Right atrium auricular region (tissue), 2 donors: ENCODE results near the gene CHRNB1. TPM values are rescaled to one million over a fixed set of nuclear protein-coding genes. Genes with fewer than 3 reads are reported as not detected.

ENCODE experiments used
- DNase-seq: peaks from one replicate; pipeline ENCODE4 v3.0.0-alpha.2; 2019; ENCODE audit warnings: low spot score
- H3K27ac ChIP-seq, 2 donors: fragments of 200-600 bp; sonication (generic); 1 replicate in 1 of 2; 2 replicates in 1 of 2; pipeline ENCODE4 v1.5.1; 2016 to 2019
- H3K27me3 ChIP-seq, 2 donors: fragments of 200-600 bp; sonication (generic); one replicate each; pipeline versions ENCODE4 v1.5.1 to v1.6.0; 2017 to 2019
- H3K36me3 ChIP-seq: fragments of 200-600 bp; sonication (generic); one replicate; pipeline ENCODE4 v1.5.1; 2016
- H3K4me1 ChIP-seq, 2 donors: fragments of 200-600 bp; sonication (generic); one replicate each; pipeline versions ENCODE4 v1.5.1 to v1.6.0; 2017 to 2019
- H3K4me3 ChIP-seq, 2 donors: fragments of 200-600 bp; sonication (generic); 1 replicate in 1 of 2; 2 replicates in 1 of 2; pipeline ENCODE4 v1.5.1; 2017 to 2019; ENCODE audit warnings: mild to moderate bottlenecking in 1 of 2, moderate library complexity in 1 of 2
- H3K9me3 ChIP-seq, 2 donors: fragments of 200-600 bp; sonication (generic); one replicate each; pipeline ENCODE4 v1.5.1; 2019
- CTCF ChIP-seq, 2 donors: fragments of 200-600 bp; sonication (generic); IDR thresholded peaks; one replicate each; pipeline ENCODE4 v1.5.1; 2019; ENCODE audit warnings: antibody characterized with exemption in 2 of 2
- total RNA-seq, 2 donors: library from RNA; depleted of rRNA; stranded (reverse); fragments of >200 nt; gene quantifications; one replicate each; pipeline ENCODE4 v1.1.0, GENCODE V29; 2016

CHRNB1 gene
- total RNA-seq, 2 donors from 2014 or later: 15.8 to 19.0 TPM

- no peaks in the 10 kb centered on the region for H3K27me3 ChIP-seq
- TF ChIP-seq CTCF (IDR thresholded peaks at IDR 0.05): no peak
- peaks cover 9% of the 10 kb centered on the region for H3K36me3 ChIP-seq
- DNase-seq: no peak
- H3K27ac ChIP-seq: no peak overlapping the region
- H3K9me3 ChIP-seq: no peaks in the 10 kb centered on the region
- no peaks in the 10 kb centered on the region for H3K4me1 ChIP-seq
- no peak overlapping the region for H3K4me3 ChIP-seq
Measured at GRCh38 chr17:7418472-7419152, 26.2 kb upstream of the CHRNB1 start.

GRCh38 chr17:7419819-7420610, 24.8 kb upstream of the CHRNB1 start, which contains the start of gene SPEM1:
Gene SPEM1 (plus strand): TSS chr17:7420324. CDS start chr17:7420385, 61 bp downstream.
- Histone ChIP-seq H3K27me3 (no peaks in the 10 kb centered on the region), H3K27ac (no peak within 1 kb of the TSS), H3K4me3 (no peak within 1 kb of the TSS), H3K4me1 (no peaks in the 10 kb centered on the region), H3K36me3 (peaks cover 9% of the 10 kb centered on the region), H3K9me3 (no peaks in the 10 kb centered on the region)
- no peak for TF ChIP-seq CTCF (IDR thresholded peaks at IDR 0.05)
- DNase-seq: no peak

GRCh38 chr17:7421186-7421585, 23.7 kb upstream of the CHRNB1 start:
- Histone ChIP-seq H3K36me3 (no peaks in the 10 kb centered on the region), H3K4me3 (no peak overlapping the region), H3K27ac (no peak overlapping the region), H3K9me3 (no peaks in the 10 kb centered on the region), H3K4me1 (no peaks in the 10 kb centered on the region), H3K27me3 (no peaks in the 10 kb centered on the region)
- no peak for TF ChIP-seq CTCF (IDR thresholded peaks at IDR 0.05)
- DNase-seq: no peak

GRCh38 chr17:7423679-7424078, 21.2 kb upstream of the CHRNB1 start:
- Histone ChIP-seq H3K4me1 (no peaks in the 10 kb centered on the region), H3K4me3 (no peak overlapping the region), H3K36me3 (no peaks in the 10 kb centered on the region), H3K9me3 (no peaks in the 10 kb centered on the region), H3K27ac (no peak overlapping the region), H3K27me3 (no peaks in the 10 kb centered on the region)
- DNase-seq: no peak
- TF ChIP-seq CTCF (IDR thresholded peaks at IDR 0.05): no peak

- no peak for DNase-seq
- H3K4me1 ChIP-seq: no peaks in the 10 kb centered on the region
- no peaks in the 10 kb centered on the region for H3K27me3 ChIP-seq
- no peak within 1 kb of the TSS for H3K27ac ChIP-seq
- H3K36me3 ChIP-seq: no peaks in the 10 kb centered on the region
- TF ChIP-seq CTCF (IDR thresholded peaks at IDR 0.05): no peak
- H3K4me3 ChIP-seq: no peak within 1 kb of the TSS
- H3K9me3 ChIP-seq: no peaks in the 10 kb centered on the region
Measured at GRCh38 chr17:7425316-7425715, 19.5 kb upstream of the CHRNB1 start, which contains the start of gene SPEM2. Gene SPEM2 (plus strand): TSS chr17:7425616. CDS start chr17:7425689, 73 bp downstream.
